HepG2 (cell line): ENCODE data around the gene FMNL2. TPM values are rescaled to one million over a fixed set of nuclear protein-coding genes. Genes with fewer than 3 reads are reported as not detected.

Experiments used
- ARHGAP35 ChIP-seq: sonication (generic); formaldehyde crosslinking; IDR thresholded peaks from 2 replicates; pipeline ENCODE4 v1.9.0; 2022; ENCODE audit warnings: mild to moderate bottlenecking, inconsistent platforms, moderate library complexity, missing genetic modification reagents, borderline replicate concordance
- ARID4A ChIP-seq: sonication (generic); formaldehyde crosslinking; IDR thresholded peaks from 2 replicates; pipeline ENCODE4 v1.5.0; 2020; ENCODE audit warnings: mild to moderate bottlenecking, missing genetic modification reagents, borderline replicate concordance
- ATF7 ChIP-seq, 2 experiments: fragments of 450-650 bp in 1 of 2; sonication (generic) in 1 of 2; formaldehyde crosslinking in 1 of 2; IDR thresholded peaks; 2 replicates each; pipeline versions ENCODE4 v1.4.0 to v1.6.1; 2016 to 2020; ENCODE audit warnings: antibody characterized with exemption in 1 of 2, mild to moderate bottlenecking in 1 of 2, missing genetic modification reagents in 1 of 2
- CEBPZ ChIP-seq: IDR thresholded peaks from 2 replicates; pipeline ENCODE4 v1.6.1; 2012; ENCODE audit warnings: low read length, improper control_type of control experiment
- CREM ChIP-seq, 2 experiments: sonication (generic) in 1 of 2; formaldehyde crosslinking in 1 of 2; IDR thresholded peaks; 2 replicates each; pipeline versions ENCODE4 v1.4.0 to v1.6.1; 2016 to 2020; ENCODE audit warnings: antibody characterized with exemption in 1 of 2, mild to moderate bottlenecking in 1 of 2, missing genetic modification reagents in 1 of 2
- DRAP1 ChIP-seq: IDR thresholded peaks from 2 replicates; pipeline ENCODE4 v1.6.1; 2016; ENCODE audit warnings: missing genetic modification reagents, missing compliant biosample characterization
- FOXK1 ChIP-seq: sonication (generic); formaldehyde crosslinking; IDR thresholded peaks from 2 replicates; pipeline ENCODE4 v1.4.0; 2020; ENCODE audit warnings: low read depth, missing genetic modification reagents, borderline replicate concordance
- NFIC ChIP-seq: IDR thresholded peaks from 2 replicates; pipeline ENCODE4 v1.6.1; 2012; ENCODE audit warnings: mild to moderate bottlenecking, low read length, inconsistent platforms
- PHB2 ChIP-seq: fragments of 450-650 bp; IDR thresholded peaks from 2 replicates; pipeline ENCODE4 v1.6.1; 2018; ENCODE audit not compliant: partially characterized antibody
- TFDP2 ChIP-seq: sonication (generic); formaldehyde crosslinking; IDR thresholded peaks from 2 replicates; pipeline ENCODE4 v1.4.0; 2020; ENCODE audit warnings: missing genetic modification reagents
- THRA ChIP-seq: sonication (generic); formaldehyde crosslinking; IDR thresholded peaks from 2 replicates; pipeline ENCODE4 v1.4.0; 2020; ENCODE audit warnings: missing genetic modification reagents, borderline replicate concordance
- ZNF124 ChIP-seq: sonication (generic); formaldehyde crosslinking; IDR thresholded peaks from 2 replicates; pipeline ENCODE4 v1.4.0; 2020; ENCODE audit warnings: missing genetic modification reagents
- ZNF251 ChIP-seq: sonication (generic); formaldehyde crosslinking; IDR thresholded peaks from 2 replicates; pipeline ENCODE4 v1.9.0; 2021; ENCODE audit warnings: mild to moderate bottlenecking, missing genetic modification reagents
- ZNF451 ChIP-seq: sonication (generic); formaldehyde crosslinking; IDR thresholded peaks from 2 replicates; pipeline ENCODE4 v1.5.0; 2020; ENCODE audit warnings: mild to moderate bottlenecking, missing genetic modification reagents
- ZNF761 ChIP-seq: sonication (generic); formaldehyde crosslinking; conservative IDR thresholded peaks from 2 replicates; pipeline ENCODE4 v1.4.0; 2020; ENCODE audit warnings: mild to moderate bottlenecking, missing genetic modification reagents
- ZNF879 ChIP-seq: sonication (generic); formaldehyde crosslinking; IDR thresholded peaks from 2 replicates; pipeline ENCODE4 v1.8.1; 2023; ENCODE audit warnings: missing genetic modification reagents
- ZSCAN30 ChIP-seq: sonication (generic); formaldehyde crosslinking; IDR thresholded peaks from 2 replicates; pipeline ENCODE4 v1.5.0; 2020; ENCODE audit warnings: mild to moderate bottlenecking, missing genetic modification reagents
- polyA plus RNA-seq, 8 experiments: library from polyadenylated mRNA; depleted of rRNA in 3 of 8; stranded (reverse) in 7 of 8; unstranded in 1 of 8; fragments of >200 nt; fragmentation: Illumina TruSeq in 4 of 8; extraction: Trizol in 4 of 8; gene quantifications; 2 replicates each; pipeline versions ENCODE4 v1.2.1 to v1.2.3, GENCODE V29; 2011 to 2016; ENCODE audit warnings: low read depth in 4 of 8, missing spikeins in 1 of 8, mixed read lengths in 1 of 8; ENCODE audit not compliant: insufficient read depth in 1 of 8
- total RNA-seq, 5 experiments: library from RNA; depleted of rRNA; stranded (reverse); fragments of >200 nt; fragmentation: Illumina TruSeq; extraction: Trizol; gene quantifications; 2 replicates each; pipeline ENCODE4 v1.2.3, GENCODE V29; 2016; ENCODE audit warnings: low read depth in 1 of 5

The FMNL2 gene
- total and polyA plus RNA-seq, 2 of the 13 experiments (the other 11 are each of a cell fraction or from before 2014, with no cell fraction given) = 66.5 to 67.7 TPM

GRCh38 chr2:152335726-152336118 lies 748 bp downstream of the FMNL2 start (continued):
- TF ChIP-seq ARID4A (no peak), ZNF251 (no peak), DRAP1 (no peak), ZNF451 (CRISPR knock-in tag) (no peak), ZNF879 (CRISPR knock-in tag) (no peak), ZNF124 (CRISPR knock-in tag) (no peak), ZSCAN30 (0 out of 2 replicates have a peak, but pooled peaks have one; percentile 1), ZNF761 (CRISPR knock-in tag) (no peak), NFIC (no peak), THRA (no peak), CEBPZ (no peak), PHB2 (no peak), CREM (IDR thresholded peaks at IDR 0.05) (no peak), CREM (CRISPR knock-in tag; IDR thresholded peaks at IDR 0.05) (no peak), TFDP2 (0 out of 2 replicates have a peak, but pooled peaks have one; percentile 7), ARHGAP35 (no peak), FOXK1 (CRISPR knock-in tag) (no peak), ATF7 (IDR thresholded peaks at IDR 0.05) (no peak), ATF7 (CRISPR knock-in tag; IDR thresholded peaks at IDR 0.05) (no peak)
